Prostate gland (tissue), 2 donors: ENCODE results near the gene TNIP1. TPM values are rescaled to one million over a fixed set of nuclear protein-coding genes. Genes with fewer than 3 reads are reported as not detected.

ENCODE experiments used
- DNase-seq: peaks from one replicate; pipeline ENCODE4 v3.0.0-alpha.2; 2019; ENCODE audit warnings: low spot score
- H3K27ac ChIP-seq, 2 donors: fragments of 200-600 bp; sonication (generic); 2 replicates each; pipeline ENCODE4 v1.5.1; 2017 to 2019
- H3K27me3 ChIP-seq: fragments of 200-600 bp; sonication (generic); replicated peaks from 2 replicates; pipeline ENCODE4 v1.5.1; 2019; ENCODE audit not compliant: insufficient read depth
- H3K36me3 ChIP-seq, 2 donors: fragments of 200-600 bp; sonication (generic); 1 replicate in 1 of 2; 2 replicates in 1 of 2; pipeline versions ENCODE4 v1.5.1 to v1.8.1; 2017 to 2019
- H3K4me1 ChIP-seq: fragments of 200-600 bp; sonication (generic); replicated peaks from 2 replicates; pipeline ENCODE4 v1.5.1; 2019
- H3K4me3 ChIP-seq, 2 donors: fragments of 200-600 bp; sonication (generic); 2 replicates each; pipeline ENCODE4 v1.5.1; 2017 to 2019
- H3K9me3 ChIP-seq: fragments of 200-600 bp; sonication (generic); 2 replicates; pipeline ENCODE4 v1.5.1; 2017
- POLR2A ChIP-seq: fragments of 450-650 bp; IDR thresholded peaks from one replicate; pipeline ENCODE4 v1.6.1; 2016; ENCODE audit warnings: antibody characterized with exemption, mild to moderate bottlenecking
- POLR2AphosphoS5 ChIP-seq: sonication (generic); formaldehyde crosslinking; IDR thresholded peaks from one replicate; pipeline ENCODE4 v1.6.1; 2017; ENCODE audit warnings: antibody characterized with exemption
- WGBS: methylation state at CpG from one replicate; pipeline ENCODE4 v1.1.5; 2018; 5-methylcytosine and 5-hydroxymethylcytosine counted together
- intact Hi-C: fragments of 100-400 bp; cut with DNase I; formaldehyde crosslinking; loops from one replicate; pipeline ENCODE4 v1.14.2; 2022
- total RNA-seq, 2 donors: library from RNA; depleted of rRNA; stranded (reverse); fragments of >200 nt; gene quantifications; one replicate each; pipeline ENCODE4 v1.1.0, GENCODE V29; 2016
- TF ChIP-seq, protein P1 (sequence below), 4 experiments: fragments of 200-600 bp in 2 of 4; fragments of 450-650 bp in 2 of 4; sonication (generic) in 2 of 4; IDR thresholded peaks; 1 replicate in 3 of 4; 2 replicates in 1 of 4; pipeline ENCODE4 v1.5.1; 2016 to 2019; ENCODE audit warnings: antibody characterized with exemption in 4 of 4, mild to moderate bottlenecking in 2 of 4, moderate library complexity in 2 of 4

Gene TNIP1
- total RNA-seq, 2 donors from 2014 or later, result 61.9 to 81.6 TPM

DNA sequence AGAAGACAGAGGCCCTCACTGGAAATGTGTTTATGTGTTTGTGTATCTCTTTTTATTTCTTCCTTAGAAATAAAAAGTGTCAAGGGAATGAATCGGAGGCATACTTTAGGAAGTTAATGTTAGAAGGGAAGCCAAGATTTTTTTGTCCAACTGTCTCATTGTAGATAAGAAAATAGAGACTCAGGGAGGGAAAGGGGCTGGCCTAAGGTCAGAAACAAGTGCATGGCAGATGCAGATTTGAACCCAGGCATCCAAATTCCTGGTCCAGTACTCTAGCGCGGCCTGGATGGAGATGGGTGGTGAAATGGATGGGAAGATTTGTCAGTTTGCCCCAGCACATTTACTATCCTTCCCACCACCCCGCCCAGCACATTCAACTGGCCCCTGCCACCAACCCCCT lies 19.8 kb upstream of the TNIP1 start:
- Histone ChIP-seq H3K4me1 (no peaks in the 10 kb centered on the region), H3K36me3 (no peaks in the 10 kb centered on the region), H3K9me3 (no peaks in the 10 kb centered on the region), H3K27ac (no peak overlapping the region), H3K4me3 (no peak overlapping the region), H3K27me3 (no peaks in the 10 kb centered on the region)
- TF ChIP-seq, protein P1, sequence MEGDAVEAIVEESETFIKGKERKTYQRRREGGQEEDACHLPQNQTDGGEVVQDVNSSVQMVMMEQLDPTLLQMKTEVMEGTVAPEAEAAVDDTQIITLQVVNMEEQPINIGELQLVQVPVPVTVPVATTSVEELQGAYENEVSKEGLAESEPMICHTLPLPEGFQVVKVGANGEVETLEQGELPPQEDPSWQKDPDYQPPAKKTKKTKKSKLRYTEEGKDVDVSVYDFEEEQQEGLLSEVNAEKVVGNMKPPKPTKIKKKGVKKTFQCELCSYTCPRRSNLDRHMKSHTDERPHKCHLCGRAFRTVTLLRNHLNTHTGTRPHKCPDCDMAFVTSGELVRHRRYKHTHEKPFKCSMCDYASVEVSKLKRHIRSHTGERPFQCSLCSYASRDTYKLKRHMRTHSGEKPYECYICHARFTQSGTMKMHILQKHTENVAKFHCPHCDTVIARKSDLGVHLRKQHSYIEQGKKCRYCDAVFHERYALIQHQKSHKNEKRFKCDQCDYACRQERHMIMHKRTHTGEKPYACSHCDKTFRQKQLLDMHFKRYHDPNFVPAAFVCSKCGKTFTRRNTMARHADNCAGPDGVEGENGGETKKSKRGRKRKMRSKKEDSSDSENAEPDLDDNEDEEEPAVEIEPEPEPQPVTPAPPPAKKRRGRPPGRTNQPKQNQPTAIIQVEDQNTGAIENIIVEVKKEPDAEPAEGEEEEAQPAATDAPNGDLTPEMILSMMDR (IDR thresholded peaks at IDR 0.05), result no peak
- no peak for TF ChIP-seq POLR2A
- no peak for TF ChIP-seq POLR2AphosphoS5
- 87% methylated on average over 4 of the region's 4 CpGs for WGBS
- no peak for DNase-seq
- intact Hi-C loops, result no loop called here

DNA sequence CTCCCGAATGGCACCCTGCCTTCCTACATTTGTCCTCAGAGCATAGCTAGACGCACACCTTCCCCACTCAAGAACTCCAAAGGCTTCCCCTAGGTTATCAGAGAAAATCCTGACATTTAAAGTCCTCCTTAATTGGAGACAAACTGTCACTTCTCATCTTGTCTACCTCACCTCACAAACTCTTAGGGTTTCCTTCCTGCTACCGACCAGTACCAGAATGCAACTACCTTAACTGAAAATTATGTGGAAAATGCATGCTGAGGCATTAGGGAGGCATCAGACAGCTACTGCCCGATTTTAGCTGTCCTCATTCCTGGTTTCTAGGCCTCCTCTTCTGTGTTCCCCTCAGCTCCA lies 17.9 kb upstream of the TNIP1 start:
- Histone ChIP-seq H3K36me3 (no peaks in the 10 kb centered on the region), H3K9me3 (no peaks in the 10 kb centered on the region), H3K4me1 (no peaks in the 10 kb centered on the region), H3K4me3 (no peak overlapping the region), H3K27me3 (no peaks in the 10 kb centered on the region), H3K27ac (no peak overlapping the region)
- TF ChIP-seq, protein P1 (IDR thresholded peaks at IDR 0.05), result no peak
- TF ChIP-seq POLR2AphosphoS5 (no peak), POLR2A (no peak)
- DNase-seq, result no peak
- intact Hi-C loops, result no loop called here
- WGBS, result 66% methylated on average over 4 of the region's 4 CpGs

DNA sequence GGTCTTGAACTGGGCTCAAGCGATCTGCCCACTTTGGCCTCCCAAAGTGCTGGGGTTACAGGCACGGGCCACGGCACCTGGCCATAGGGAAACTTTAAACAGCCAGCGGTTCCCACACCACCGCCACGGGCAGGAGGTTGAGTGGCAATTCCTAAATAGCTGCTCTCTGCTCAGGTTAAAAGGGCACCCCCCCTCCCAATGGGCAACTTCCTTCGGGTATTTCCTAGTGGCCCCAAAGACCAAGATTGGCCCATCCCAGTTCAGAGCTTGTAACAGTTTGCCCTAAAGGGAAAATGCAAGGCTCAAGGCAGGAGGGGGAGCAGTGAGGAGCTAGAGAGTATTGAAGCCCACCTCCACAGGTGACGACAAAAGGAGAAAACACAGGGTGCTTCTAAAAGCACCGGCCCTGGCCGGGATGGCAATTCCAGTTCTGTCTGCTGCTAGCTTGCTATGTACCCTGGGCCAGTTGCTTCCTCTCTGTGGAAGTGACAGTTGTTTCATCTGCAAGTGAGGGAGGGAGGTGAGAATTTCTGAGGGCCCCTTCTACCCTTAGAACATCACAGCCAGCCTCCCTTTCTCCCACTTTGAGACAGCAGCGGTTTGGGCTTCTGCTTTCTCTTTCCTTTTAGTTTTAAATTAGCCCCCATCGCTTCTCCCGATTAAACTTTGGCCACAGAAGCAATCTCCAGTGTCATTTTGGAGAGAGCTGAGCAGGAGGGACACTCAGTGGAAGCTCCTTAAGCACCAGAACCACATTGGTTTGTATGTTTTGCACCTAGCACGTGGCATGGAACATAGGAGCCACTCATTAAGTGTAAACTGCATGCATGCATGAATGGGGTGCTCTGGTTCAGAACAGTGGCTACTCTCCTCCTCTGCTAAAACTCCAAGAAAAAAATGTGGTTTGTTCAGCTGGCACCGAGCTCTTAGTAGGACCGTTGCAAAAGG lies 17.3 kb upstream of the TNIP1 start:
- no peak for DNase-seq
- Histone ChIP-seq H3K9me3 (no peaks in the 10 kb centered on the region), H3K4me1 (no peaks in the 10 kb centered on the region), H3K27me3 (no peaks in the 10 kb centered on the region), H3K36me3 (no peaks in the 10 kb centered on the region), H3K27ac (no peak overlapping the region), H3K4me3 (no peak overlapping the region)
- intact Hi-C loops, result no loop called here
- 72% methylated on average over 16 of the region's 16 CpGs for WGBS
- no peak for TF ChIP-seq POLR2AphosphoS5
- TF ChIP-seq, protein P1 (IDR thresholded peaks at IDR 0.05), result no peak
- no peak for TF ChIP-seq POLR2A

DNA sequence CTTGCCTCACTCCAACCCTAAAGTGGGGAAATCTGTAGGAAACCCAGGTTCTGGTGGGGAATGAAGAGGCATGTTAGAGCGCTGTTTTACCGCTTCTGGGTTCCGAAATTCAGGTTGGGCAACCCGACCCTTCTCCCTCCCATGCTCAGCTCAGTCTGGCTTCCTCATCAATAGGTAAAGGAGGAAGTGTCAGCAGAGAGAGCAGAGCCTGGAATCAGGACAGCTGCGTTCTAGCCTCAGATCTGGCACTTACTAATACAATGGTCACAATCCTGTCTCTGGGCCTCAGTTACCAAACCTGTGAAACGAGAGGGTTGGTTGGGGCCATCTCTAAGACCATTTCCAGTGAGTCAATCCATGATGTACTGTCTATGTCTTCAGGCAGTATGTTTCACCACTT lies 16.2 kb upstream of the TNIP1 start:
- no peaks in the 10 kb centered on the region for H3K27me3 ChIP-seq
- no peaks in the 10 kb centered on the region for H3K9me3 ChIP-seq
- no peak overlapping the region for H3K27ac ChIP-seq
- TF ChIP-seq POLR2A (no peak), POLR2AphosphoS5 (no peak)
- TF ChIP-seq, protein P1 (IDR thresholded peaks at IDR 0.05), result no peak
- H3K36me3 ChIP-seq, result no peaks in the 10 kb centered on the region
- no peak overlapping the region for H3K4me3 ChIP-seq
- no peaks in the 10 kb centered on the region for H3K4me1 ChIP-seq
- DNase-seq, result no peak
- WGBS, result 81% methylated on average over 6 of the region's 6 CpGs
- intact Hi-C loops, result no loop called here

DNA sequence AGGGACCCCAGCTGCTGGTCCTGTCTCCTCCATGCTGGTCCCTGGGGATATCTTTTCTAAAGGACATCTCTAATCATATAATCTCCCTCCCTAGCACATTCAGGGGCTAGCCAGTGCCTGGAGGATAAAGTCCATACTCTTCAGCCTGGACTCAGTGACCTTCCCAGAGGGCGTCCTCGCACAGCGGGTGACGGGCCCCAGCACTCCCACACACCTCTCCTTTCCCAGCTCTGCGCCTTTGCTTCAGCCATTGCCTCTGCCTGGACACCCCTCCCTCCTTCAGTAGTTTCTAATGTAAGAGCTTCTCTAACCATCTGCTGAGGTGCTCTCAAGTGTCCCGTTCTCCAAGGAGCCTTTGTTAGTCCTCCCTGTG lies 15.2 kb upstream of the TNIP1 start:
- WGBS, result 79% methylated on average over 6 of the region's 6 CpGs
- Histone ChIP-seq H3K27me3 (no peaks in the 10 kb centered on the region), H3K9me3 (no peaks in the 10 kb centered on the region), H3K27ac (no peak overlapping the region), H3K4me3 (no peak overlapping the region), H3K4me1 (no peaks in the 10 kb centered on the region), H3K36me3 (no peaks in the 10 kb centered on the region)
- TF ChIP-seq POLR2A, result no peak
- no peak for TF ChIP-seq POLR2AphosphoS5
- TF ChIP-seq, protein P1 (IDR thresholded peaks at IDR 0.05), result no peak
- intact Hi-C loops, result no loop called here
- DNase-seq, result no peak
